ENCODE data around the gene DRD4.

DRD4 gene

GRCh38 chr11:641806-642370 is 4.8 kb downstream of the DRD4 start:
- no peaks in the 10 kb centered on the region for H3K4me1 ChIP-seq (ENCODE audit: control insufficient read depth, low read length)
- H4K20me1 ChIP-seq (ENCODE audit: control insufficient read depth, insufficient read depth, low read depth, low read length), result no peaks in the 10 kb centered on the region
- H3K27me3 ChIP-seq (ENCODE audit: control insufficient read depth, low read length), result no peaks in the 10 kb centered on the region

GRCh38 chr11:643366-643765 is 6.3 kb downstream of the DRD4 start:
- no peaks in the 10 kb centered on the region for H3K4me1 ChIP-seq (ENCODE audit: control insufficient read depth, low read length)
- H4K20me1 ChIP-seq (ENCODE audit: control insufficient read depth, insufficient read depth, low read depth, low read length), result no peaks in the 10 kb centered on the region
- no peaks in the 10 kb centered on the region for H3K9me2 ChIP-seq (replicated peaks; ENCODE audit: control insufficient read depth, low read length)
- no peaks in the 10 kb centered on the region for H3K9me3 ChIP-seq (ENCODE audit: control insufficient read depth, insufficient read depth, low read length)
- no peaks in the 10 kb centered on the region for H3F3A ChIP-seq (ENCODE audit: control insufficient read depth, insufficient read depth)
- no peak overlapping the region for H3K27ac ChIP-seq (ENCODE audit: low read depth, low read length)
- no peak for TF ChIP-seq CTCF (IDR thresholded peaks at IDR 0.05; ENCODE audit: low read depth, low read length, poor library complexity, severe bottlenecking)
- TF ChIP-seq EZH2phosphoT487 (IDR thresholded peaks at IDR 0.05; ENCODE audit: borderline replicate concordance, low read length), result no peak
- H3K4me3 ChIP-seq (ENCODE audit: low read length), result no peak overlapping the region
- no peaks in the 10 kb centered on the region for H3K79me2 ChIP-seq (ENCODE audit: control insufficient read depth, low read length)
- H3K4me2 ChIP-seq (ENCODE audit: low read length), result no peak overlapping the region
- no peaks in the 10 kb centered on the region for H3K27me3 ChIP-seq (ENCODE audit: control insufficient read depth, low read length)
- no peaks in the 10 kb centered on the region for H3K36me3 ChIP-seq (ENCODE audit: control insufficient read depth, low read length)

More at GRCh38 chr11:641806-642370, 4.8 kb downstream of the DRD4 start:
- no peaks in the 10 kb centered on the region for H3K9me3 ChIP-seq (ENCODE audit: control insufficient read depth, insufficient read depth, low read length)
- TF ChIP-seq EZH2phosphoT487 (IDR thresholded peaks at IDR 0.05; ENCODE audit: borderline replicate concordance, low read length), result no peak
- TF ChIP-seq CTCF (IDR thresholded peaks at IDR 0.05; ENCODE audit: low read depth, low read length, poor library complexity, severe bottlenecking), result no peak
- no peaks in the 10 kb centered on the region for H3F3A ChIP-seq (ENCODE audit: control insufficient read depth, insufficient read depth)
- H3K27ac ChIP-seq (ENCODE audit: low read depth, low read length), result no peak overlapping the region
- no peaks in the 10 kb centered on the region for H3K79me2 ChIP-seq (ENCODE audit: control insufficient read depth, low read length)
- H3K4me2 ChIP-seq (ENCODE audit: low read length), result no peak overlapping the region
- H3K36me3 ChIP-seq (ENCODE audit: control insufficient read depth, low read length), result no peaks in the 10 kb centered on the region
- H3K9me2 ChIP-seq (replicated peaks; ENCODE audit: control insufficient read depth, low read length), result no peaks in the 10 kb centered on the region
- no peak overlapping the region for H3K4me3 ChIP-seq (ENCODE audit: low read length)

- TF ChIP-seq EZH2phosphoT487 (IDR thresholded peaks at IDR 0.05; ENCODE audit: borderline replicate concordance, low read length), result no peak
- TF ChIP-seq CTCF (IDR thresholded peaks at IDR 0.05; ENCODE audit: low read depth, low read length, poor library complexity, severe bottlenecking), result no peak
- Histone ChIP-seq H3K4me1 (ENCODE audit: control insufficient read depth, low read length) (no peaks in the 10 kb centered on the region), H3K4me2 (ENCODE audit: low read length) (no peak overlapping the region), H3K27me3 (ENCODE audit: control insufficient read depth, low read length) (no peaks in the 10 kb centered on the region), H3K27ac (ENCODE audit: low read depth, low read length) (no peak overlapping the region), H3K4me3 (ENCODE audit: low read length) (no peak overlapping the region), H3K9me2 (replicated peaks; ENCODE audit: control insufficient read depth, low read length) (no peaks in the 10 kb centered on the region), H3K36me3 (ENCODE audit: control insufficient read depth, low read length) (no peaks in the 10 kb centered on the region), H3K79me2 (ENCODE audit: control insufficient read depth, low read length) (no peaks in the 10 kb centered on the region), H4K20me1 (ENCODE audit: control insufficient read depth, insufficient read depth, low read depth, low read length) (no peaks in the 10 kb centered on the region), H3K9me3 (ENCODE audit: control insufficient read depth, insufficient read depth, low read length) (no peaks in the 10 kb centered on the region), H3F3A (ENCODE audit: control insufficient read depth, insufficient read depth) (no peaks in the 10 kb centered on the region)
Observed at GRCh38 chr11:643849-644738, 7.0 kb downstream of the DRD4 start.
